Activated CD8-positive, alpha-beta memory T cell treated with anti-CD3 and anti-CD28 coated beads for 1 hour (primary cell): ENCODE results near the gene ZNF644.

Experiments used
- DNase-seq, 2 donors: peaks; one replicate each; pipeline ENCODE4 v3.0.0-alpha.2; 2020; ENCODE audit warnings: low read depth in 1 of 2; ENCODE audit errors: extremely low read depth in 1 of 2

Gene ZNF644

GRCh38 chr1:90989302-90989701, 32.5 kb downstream of the ZNF644 start:
- no peak for DNase-seq

GRCh38 chr1:90987841-90988240, 34.0 kb downstream of the ZNF644 start:
- no peak for DNase-seq

DNA sequence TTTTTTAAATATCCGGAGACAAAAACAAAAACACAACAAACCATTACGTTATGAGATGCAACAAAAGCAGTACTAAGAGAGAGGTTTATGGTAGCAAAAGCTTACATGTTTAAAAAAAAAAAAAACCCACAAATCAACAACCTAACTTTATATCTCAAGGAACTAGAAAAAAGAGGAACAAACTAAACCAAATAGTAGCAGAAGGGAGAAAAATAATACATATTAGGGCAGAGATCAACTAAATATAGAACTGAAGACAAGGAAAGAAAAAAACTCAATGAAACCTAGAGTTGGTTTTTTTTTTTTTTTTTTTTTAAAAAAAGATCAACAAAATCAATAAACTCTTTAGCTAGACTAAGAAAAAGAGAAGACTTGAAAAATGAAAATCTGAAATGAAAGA, 34.9 kb downstream of the ZNF644 start:
- DNase-seq, result no peak

DNA sequence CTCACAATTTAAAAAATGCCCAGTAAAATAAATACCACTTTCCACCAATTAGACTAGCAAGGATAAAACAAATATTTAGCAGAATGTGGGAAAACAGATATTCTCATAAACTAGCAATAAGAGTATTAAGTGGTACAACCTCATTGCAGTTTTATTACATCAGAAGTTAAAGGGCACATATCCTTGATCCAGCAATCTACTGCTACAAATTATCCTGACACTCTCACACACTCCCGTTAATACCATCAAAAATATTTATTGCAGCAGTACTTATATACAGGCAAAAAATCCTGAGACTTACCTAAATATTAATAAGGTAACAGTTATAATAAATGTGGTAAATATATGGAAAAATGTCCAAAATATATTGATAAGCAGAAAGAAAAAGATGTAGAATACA, 44.3 kb downstream of the ZNF644 start:
- DNase-seq, result no peak

- DNase-seq, result no peak
These were observed 47.7 kb downstream of the ZNF644 start for GRCh38 chr1:90973897-90974798.

DNA sequence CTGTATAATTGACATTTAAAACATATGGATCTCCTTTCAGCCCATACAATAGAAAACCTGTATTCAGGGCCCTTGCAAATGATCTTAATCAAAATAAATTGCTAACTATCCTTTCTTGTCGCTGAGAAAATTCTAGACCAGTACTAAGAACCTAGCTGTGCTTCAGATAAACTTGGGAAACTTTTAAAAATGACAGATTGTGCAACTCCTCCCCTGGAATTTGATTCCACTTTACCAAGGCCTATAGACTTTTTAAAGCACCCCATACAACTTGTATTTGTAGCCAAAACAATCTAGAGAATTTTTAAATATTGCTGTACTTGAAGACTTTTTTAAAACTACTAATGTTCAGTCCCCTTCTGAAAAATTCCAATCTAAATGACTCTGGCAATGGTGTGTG, 51.6 kb downstream of the ZNF644 start:
- DNase-seq, result no peak

DNA sequence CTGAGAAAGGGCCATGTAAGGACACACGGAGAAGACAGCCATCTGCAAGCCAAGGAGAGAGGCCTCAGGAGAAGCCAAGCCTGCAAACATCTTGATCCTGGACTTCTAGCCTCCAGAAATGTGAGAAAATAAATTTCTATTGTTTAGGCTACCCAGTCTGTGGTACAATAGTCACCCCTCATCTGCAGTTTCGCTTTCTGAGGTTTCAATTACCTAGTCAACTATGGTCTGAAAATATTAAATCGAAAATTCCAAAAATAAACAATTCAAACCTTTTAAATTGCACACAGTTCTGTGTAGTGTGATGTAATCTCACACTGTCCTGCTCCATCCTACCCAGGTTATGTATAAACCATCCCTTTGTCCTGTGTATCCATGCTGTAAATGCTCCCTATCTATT, 52.6 kb downstream of the ZNF644 start:
- no peak for DNase-seq

DNA sequence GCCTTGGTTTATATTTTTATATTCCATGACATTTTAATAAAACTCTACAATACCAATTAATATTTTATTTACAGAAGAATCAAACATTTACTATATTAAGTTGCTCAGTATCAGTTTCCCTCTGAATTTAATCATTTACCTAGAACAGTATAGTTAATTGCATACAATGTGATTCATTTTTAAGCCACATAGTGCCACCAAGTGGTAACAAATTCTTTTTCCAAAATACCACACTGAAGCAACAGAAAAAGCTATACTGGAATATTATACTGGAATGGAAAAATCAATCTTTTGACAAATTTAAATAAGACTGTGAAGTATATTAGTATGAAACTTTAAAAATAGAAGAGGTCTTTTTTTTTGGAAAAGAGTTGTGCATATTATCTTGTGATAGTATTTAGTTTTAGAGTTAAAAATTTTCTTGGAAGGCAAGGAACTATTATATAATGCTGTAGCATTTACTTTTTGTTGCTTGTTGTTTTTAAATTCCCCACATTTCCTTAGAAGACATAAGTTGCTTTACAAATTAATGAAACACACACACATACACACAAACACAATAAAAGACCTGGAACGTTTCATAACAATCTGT, 57.3 kb downstream of the ZNF644 start:
- DNase-seq, result no peak

GRCh38 chr1:90963651-90964050, 58.2 kb downstream of the ZNF644 start:
- DNase-seq, result no peak

GRCh38 chr1:90963236-90963635, 58.6 kb downstream of the ZNF644 start:
- no peak for DNase-seq

GRCh38 chr1:90959352-90960206, 62.3 kb downstream of the ZNF644 start:
- no peak for DNase-seq

DNA sequence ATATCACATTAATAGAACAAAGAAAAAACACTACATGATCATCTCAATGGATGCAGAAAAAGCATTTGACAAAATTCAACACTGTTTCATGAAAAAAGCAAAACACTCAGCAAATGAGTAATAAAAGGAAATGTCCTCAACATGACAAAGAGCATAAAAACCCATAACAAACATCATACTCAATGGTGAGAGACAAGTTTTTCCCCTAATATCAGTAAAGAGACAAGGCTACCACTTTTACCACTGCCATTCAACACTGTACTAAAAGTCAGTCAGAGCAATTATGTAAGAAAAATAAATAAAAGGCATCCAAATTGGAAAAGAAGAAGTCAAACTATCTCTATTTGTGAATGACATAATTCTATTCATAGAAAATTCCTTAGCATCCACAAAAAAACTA, 64.3 kb downstream of the ZNF644 start:
- no peak for DNase-seq

DNA sequence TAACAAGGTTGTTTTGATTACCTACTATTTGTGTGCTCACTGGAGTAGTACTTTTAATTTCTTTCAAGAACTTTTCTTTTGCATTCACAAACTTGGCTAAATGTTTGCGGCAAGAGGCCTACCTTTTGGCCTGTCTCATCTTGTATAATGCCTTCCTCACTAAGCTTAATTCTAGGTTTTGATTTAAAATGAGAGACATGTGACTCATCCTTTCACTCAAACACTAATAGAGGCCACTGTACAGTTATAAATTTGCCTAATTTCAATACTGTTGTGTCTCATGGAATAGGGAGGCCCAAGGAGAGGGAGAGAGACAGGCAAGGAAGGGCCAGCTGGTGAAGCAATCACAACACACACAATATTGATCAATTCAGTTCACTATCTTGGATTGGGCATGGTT, 66.1 kb downstream of the ZNF644 start:
- DNase-seq, result no peak

DNA sequence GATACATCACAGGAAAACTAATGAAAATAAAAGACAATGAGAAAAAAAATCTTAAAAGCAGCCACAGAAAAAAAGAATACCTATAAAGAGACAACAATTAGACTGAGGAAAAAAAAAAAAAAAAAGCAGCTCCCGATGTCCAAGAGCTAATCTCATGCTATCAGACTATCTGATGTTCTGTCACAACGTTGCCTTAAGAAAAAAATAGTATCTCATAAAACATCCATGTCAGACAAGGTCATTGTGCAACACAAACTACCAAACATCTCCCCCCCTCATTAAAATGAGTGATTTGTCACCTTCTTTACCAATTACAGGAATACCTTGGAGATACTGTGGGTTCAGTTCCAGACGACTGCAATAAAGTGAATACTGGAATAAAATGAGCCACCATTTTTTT, 68.9 kb downstream of the ZNF644 start:
- no peak for DNase-seq

GRCh38 chr1:90951009-90951408, 70.8 kb downstream of the ZNF644 start:
- no peak for DNase-seq

- no peak for DNase-seq
These were observed 73.5 kb downstream of the ZNF644 start for GRCh38 chr1:90948301-90948700.

- DNase-seq, result no peak
These were observed 75.2 kb downstream of the ZNF644 start for GRCh38 chr1:90946630-90947029.

GRCh38 chr1:90945287-90945686, 76.5 kb downstream of the ZNF644 start:
- DNase-seq, result no peak

DNA sequence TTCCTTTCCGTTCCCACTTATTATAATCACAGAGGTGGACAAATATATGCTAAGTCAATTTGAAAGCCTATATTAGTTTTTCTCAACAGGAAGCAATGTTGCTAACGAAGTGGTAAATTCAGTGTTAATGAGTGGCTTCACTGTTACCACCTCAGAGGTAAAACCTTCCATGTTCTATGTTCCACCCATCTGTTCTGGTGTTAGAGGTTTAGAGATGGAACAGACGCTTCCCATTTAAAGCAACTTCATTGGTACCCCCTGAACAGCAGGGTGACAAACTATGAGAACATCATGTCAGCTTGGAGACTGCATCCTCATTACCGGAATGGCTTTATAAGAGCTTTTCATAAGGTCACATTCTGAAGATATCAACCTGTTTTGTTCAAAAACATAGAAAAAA, 77.9 kb downstream of the ZNF644 start:
- no peak for DNase-seq

DNA sequence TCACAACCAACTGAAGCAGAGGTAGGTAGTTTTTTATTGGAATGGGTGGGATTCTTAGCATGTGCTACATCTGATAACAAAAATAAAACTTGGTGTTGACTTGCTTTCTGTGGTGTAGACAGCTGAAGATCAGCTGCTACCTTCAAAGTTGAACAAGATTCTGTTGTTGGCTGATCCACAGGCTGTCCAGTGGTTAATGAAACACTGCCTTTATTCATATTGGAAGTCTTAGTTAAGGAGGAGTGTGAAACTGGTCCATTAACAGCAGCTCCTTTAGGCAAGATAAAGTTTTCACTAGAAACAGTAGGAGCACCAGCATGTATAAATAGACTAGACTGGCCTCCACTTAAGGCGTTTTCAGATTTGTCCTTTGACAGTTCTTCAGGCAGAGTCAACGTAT, 81.1 kb downstream of the ZNF644 start:
- no peak for DNase-seq

GRCh38 chr1:90936731-90937130, 85.1 kb downstream of the ZNF644 start:
- DNase-seq, result no peak

- DNase-seq, result no peak
These were observed 85.8 kb downstream of the ZNF644 start for GRCh38 chr1:90936061-90936460.
